PC-9 (cell line): ENCODE results near the gene ZYG11A.

ENCODE experiments used
- CTCF ChIP-seq: fragments of 200-600 bp; sonication (generic); conservative IDR thresholded peaks from 2 replicates; pipeline ENCODE4 v1.6.1; 2017; ENCODE audit warnings: mixed run types, antibody characterized with exemption, mild to moderate bottlenecking, moderate library complexity
- EZH2 ChIP-seq: fragments of 200-600 bp; sonication (generic); IDR thresholded peaks from 2 replicates; pipeline ENCODE4 v1.8.0; 2017; ENCODE audit warnings: antibody characterized with exemption, low read depth

DNA sequence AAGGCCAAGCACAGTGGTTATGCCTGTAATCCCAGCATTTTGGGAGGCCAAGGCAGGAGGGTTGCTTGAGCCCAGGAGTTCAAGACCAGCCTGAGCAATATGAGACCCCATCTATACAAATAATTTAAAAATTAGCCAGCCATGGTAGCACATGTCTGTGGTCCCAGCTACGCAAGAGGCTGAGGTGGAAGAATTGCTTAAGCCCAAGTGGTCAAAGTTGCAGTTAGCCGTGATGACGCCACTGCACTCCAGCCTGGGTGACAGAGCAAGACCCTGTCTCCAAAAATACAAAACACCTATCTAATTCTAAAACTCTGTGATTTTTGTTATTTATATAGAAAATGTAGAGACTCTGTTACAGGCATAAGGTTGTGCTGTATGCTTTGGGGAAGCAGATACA lies 44.2 kb upstream of the ZYG11A start:
- TF ChIP-seq CTCF (no peak), EZH2 (no peak)
